GM19035 (cell line): ENCODE results near the gene ARID5B.

ENCODE experiments used
- ATAC-seq: cut with Tn5 transposase; IDR thresholded peaks from one replicate; pipeline ENCODE4 v1.9.1; 2021; ENCODE audit not compliant: unreplicated experiment

ARID5B gene

DNA sequence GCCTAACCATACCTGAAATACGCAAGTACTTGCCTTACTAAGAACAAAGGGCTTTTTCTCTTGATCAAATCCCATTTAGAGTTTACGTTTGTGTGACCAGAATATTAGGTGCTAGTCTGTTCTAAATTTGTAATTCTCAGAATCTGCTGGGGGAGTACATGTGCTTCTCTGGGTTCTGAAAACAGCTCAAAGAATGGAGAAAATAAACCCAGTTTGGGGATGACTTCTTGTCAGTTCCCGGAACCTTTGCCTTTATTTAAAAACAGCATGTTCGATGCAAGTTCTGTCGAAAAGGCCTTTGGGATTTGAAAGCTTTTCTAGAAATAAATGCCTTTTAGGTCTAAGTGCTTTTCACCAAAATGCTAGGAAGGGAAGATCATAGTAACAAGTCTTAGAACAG, 147.0 kb downstream of the ARID5B start:
- ATAC-seq: no peak

DNA sequence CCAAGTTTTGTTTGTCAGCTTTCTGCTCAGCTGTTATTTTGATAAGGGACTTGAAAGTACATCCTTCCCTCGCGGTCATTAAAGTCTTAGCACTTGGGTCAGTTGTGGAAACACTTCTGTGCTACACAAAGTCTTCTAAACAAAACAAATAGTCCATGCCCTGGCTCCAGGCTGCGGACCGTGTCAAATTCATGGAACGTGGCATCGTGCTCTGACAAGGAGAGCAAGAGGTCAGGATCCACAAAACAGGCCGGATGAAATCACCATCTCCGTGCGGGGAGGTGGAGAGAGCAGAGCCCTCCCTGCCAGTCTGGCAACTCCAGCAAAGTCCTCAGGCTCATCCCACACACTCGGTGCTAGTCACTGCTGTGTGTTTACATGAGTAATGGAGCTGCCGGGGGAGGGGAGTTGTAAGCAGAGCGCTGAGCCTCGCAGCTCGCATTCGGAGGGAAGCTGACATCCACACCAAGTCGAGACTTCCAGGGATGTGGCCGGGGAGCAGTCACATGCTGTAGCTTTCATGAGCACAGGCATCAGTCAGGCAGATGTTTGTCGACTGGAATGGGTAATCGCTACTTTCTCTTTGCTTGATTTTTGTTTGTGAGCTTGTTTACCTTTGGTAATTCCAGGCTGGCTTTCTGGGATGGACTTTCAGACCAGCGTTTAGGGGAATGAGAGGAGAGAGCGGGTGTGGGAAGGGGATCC, 147.6 kb downstream of the ARID5B start:
- no peak for ATAC-seq

- ATAC-seq: no peak
Measured at GRCh38 chr10:62049624-62050345, 148.3 kb downstream of the ARID5B start.

DNA sequence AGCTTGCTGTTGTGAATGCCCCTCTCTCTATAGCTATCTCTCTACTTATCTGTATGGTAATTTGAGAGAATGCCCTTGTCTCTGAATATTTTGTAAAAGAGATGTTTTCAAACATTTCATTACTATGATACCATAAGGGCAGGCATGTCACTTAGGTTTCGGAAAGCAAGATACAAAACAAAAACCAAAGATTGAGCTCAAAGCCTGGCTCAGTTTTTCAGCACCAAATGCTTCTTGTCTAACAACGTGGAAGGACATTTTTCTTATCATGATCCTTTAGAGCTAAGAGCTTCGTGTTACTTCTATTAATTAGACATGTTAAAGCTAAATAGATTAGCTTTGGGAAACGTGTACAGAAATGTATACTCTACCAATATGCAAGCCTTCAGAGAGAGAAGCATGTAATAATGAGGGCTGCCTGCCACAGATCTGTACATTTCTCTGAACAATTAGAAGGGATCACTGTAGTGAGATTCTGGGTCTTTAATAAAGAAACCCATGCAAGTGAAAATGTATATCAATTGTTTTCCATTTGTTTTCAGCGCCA, 148.9 kb downstream of the ARID5B start:
- ATAC-seq: no peak

DNA sequence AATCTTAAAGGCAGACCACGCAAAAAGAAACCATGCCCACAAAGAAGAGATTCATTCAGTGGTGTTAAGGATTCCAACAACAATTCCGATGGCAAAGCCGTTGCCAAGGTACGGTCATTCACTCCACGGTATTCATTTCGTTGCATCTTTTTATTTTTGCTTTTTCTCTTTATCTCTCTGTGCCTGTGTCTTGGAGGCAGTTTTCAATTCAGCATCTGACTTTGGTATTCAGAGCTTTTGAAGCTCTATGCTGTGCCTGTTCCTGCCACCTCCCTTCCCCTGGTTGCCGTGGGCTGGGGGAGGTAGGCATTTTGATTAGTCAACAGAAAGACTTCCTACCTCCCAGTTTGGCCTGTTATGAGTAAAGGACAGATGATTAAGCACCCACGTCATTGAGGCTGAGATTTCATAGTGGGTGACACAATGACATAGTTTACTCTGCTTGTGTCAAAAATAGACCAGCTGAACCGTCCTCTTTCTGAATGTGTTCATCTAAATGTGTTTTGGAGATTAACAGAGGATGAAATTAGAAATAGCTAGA, 149.5 kb downstream of the ARID5B start:
- ATAC-seq: peak; percentile 48

- no peak for ATAC-seq
Measured at GRCh38 chr10:62052276-62052675, 150.8 kb downstream of the ARID5B start.

DNA sequence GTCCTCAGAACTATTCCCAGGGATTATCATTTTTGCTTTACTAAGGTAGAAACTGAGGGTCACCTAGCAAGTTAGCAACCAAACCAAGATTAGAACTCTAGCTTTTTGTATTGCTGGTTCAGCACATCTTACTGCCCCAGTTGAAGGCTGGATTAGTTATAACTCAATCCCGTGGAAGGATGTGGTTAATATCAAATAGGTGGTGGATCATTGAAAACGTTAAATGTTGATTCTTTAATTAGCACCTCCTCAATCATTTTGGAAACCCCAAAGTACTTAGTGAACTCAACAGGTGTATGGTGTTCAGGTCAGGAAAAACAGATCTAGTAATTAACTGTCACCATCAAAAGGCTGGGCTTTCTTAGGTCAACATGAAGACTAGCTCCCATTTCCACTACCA, 152.4 kb downstream of the ARID5B start:
- no peak for ATAC-seq

GRCh38 chr10:62054408-62054807, 152.9 kb downstream of the ARID5B start:
- ATAC-seq: peak; percentile 39

GRCh38 chr10:62054830-62055229, 153.3 kb downstream of the ARID5B start:
- ATAC-seq: peak; percentile 40

GRCh38 chr10:62056219-62056618, 154.7 kb downstream of the ARID5B start:
- no peak for ATAC-seq

DNA sequence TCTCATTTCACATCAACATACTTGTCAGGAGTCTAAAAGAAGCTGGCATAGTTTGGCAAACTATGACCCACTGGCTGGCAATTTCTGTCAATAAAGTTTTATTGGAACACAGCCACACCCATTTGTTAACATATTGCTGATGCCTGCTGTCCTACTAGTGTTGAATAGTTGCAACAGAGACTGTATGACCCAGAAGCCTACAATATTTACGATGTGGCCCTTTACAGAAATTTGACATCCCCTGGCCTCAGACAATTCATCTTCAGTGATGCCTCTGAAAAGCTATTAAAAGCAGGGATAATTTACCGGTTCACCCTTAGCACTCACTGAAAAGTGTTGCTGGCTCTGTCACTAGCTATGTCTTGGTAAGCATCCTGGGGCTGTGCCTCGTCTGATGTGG, 155.2 kb downstream of the ARID5B start:
- ATAC-seq: no peak

DNA sequence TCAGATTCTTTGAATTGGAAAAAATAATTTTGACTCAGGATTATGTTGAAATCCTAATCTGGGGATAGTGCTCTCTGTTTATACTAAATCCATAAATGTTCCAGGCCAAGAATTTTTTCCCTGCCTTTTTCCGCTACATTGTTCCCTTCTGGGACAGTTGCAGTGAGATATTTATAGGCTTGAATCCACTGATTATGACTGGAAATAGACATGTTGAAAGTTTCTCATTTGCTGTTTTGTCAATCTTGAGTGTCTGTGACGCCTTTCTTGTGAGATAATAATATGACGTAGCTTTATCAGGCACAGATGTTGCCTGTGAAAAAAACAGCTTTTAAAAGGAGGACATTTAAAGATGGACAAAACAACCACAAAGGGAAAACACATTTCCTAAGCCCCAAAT, 155.9 kb downstream of the ARID5B start:
- no peak for ATAC-seq

GRCh38 chr10:62057850-62058249, 156.4 kb downstream of the ARID5B start:
- ATAC-seq: no peak

DNA sequence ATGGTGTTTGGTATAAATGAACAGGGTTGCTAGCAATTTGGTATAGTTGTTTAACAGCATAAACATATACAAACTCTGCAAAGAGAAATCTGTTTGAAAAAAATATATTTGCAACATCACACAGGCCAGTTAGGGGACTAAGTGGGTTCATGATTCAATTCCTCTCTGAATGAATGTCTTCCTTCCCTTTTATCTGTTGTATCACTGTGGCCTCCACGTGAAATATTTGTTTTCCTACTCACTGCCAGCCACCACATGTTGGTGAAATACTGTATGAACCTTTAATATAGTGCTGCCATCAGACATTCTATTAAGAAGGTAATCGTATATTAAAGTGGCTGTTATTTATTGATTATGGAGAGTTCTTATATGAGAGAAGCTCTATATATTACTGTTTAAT, 157.0 kb downstream of the ARID5B start:
- ATAC-seq: no peak

GRCh38 chr10:62058896-62059216, 157.4 kb downstream of the ARID5B start:
- no peak for ATAC-seq

DNA sequence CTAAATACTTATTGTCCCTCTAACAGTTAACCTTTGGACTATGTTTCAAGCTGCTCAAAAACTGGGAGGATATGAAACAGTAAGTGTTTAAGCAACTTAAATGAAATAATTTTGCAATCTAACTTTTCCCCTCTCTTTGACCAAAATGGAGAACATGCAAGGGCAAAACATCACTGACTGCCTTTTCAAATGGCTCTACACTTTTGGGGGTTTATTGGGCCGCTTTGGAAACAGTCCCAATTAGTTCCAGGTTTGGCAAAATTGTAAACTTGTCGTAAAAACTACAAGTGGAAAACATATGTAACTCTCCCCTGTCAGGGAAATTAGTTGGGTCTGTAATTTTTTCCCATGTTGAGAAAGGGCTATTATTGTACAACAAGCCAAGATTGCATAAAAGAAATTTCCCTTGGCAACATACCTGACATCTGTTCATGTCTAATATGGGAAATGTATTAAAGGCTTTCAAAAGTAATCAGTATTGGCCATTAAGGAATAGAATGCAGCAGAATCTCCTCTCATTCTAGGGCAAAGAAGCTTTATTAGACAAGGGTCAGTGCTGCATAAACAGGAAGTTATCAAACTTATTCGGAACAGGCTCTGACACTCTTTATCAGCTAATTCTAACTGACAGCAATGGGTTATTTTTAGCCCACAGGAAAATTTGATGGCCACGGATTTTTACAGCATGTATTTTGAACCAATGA, 157.9 kb downstream of the ARID5B start:
- ATAC-seq: no peak

GRCh38 chr10:62062028-62062427, 160.5 kb downstream of the ARID5B start:
- no peak for ATAC-seq

DNA sequence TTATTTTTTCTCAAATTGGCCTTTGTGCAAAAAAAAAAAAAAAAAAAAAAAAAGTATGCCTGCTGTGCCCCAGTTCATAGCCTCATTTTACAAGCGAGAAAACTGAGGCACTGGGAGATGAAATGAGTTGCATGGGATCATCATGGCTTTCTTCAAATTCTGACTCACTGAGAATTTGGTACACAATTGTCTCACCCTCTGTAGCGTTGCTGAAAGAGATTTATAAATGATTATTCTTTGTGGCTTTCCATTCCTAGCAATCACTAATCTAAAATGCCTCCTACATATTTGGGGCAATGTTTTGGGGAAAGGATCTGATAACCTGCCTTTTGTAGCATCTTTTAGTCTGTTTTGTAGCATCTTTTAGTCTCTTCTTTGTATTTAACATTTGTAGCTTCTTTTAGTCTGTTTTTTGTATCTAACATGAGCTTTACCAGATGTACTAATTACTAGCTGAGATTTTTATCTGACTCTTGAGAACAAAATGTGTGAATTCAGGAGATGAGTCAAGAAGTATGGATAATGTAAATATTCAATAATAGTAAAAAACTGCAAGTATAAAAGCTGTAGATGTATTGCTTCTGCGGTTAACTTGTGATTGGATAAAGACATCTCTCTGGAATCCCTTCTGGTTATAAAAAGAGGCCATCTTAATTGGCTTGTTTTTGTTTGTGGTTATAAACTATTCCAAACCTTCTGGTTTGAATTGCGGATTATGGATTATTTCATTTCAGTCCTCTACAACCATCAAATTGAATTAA, 161.4 kb downstream of the ARID5B start:
- no peak for ATAC-seq

GRCh38 chr10:62063795-62064472, 162.4 kb downstream of the ARID5B start:
- no peak for ATAC-seq

- ATAC-seq: no peak
Measured at GRCh38 chr10:62067560-62067959, 166.1 kb downstream of the ARID5B start.
